ENCODE results near the gene BRIP1.
"Not testable (repeated sequence)": the region's sequence is repeated elsewhere in the genome, so short reads cannot be mapped to it uniquely, and the experiment has no call there.

Gene BRIP1

GRCh38 chr17:61831099-61831498 lies 32.2 kb downstream of the BRIP1 start:
- Histone ChIP-seq H3K36me3 (ENCODE audit: control insufficient read depth, insufficient read depth, low read length) (peaks cover 5% of the 10 kb centered on the region), H3K9me3 (ENCODE audit: control insufficient read depth, low read length) (peaks cover 4% of the 10 kb centered on the region), H3K4me3 (ENCODE audit: extremely low read depth, insufficient read depth, low read length, poor library complexity, severe bottlenecking) (no peak overlapping the region), H3K27ac (ENCODE audit: low read depth, low read length, severe bottlenecking) (no peak overlapping the region), H3K4me1 (ENCODE audit: control insufficient read depth, insufficient read depth, low read length, poor library complexity, severe bottlenecking) (peaks cover 6% of the 10 kb centered on the region)
- 100% methylated on average over 1 of the region's 1 CpG for WGBS, 2 experiments (ENCODE audit: insufficient coverage in 2 of 2)

DNA sequence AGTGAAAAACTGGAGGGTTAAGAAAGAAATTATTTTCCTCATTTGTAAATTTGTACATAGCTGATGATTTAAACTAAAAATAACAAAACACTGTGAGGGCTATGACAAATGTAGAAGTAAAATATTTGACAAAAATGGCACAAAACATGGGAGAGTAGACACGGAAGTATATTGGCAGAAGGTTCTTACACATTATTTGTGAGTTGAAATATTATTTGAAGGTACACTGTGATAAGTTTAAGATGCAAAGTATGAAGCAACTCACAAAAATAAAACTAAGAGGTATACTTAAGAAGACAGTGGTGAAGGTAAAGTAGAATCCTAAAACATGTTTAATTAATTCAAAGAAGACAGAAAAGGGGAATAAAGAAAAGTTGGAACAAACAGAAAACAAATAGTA lies 34.6 kb downstream of the BRIP1 start:
- WGBS, 2 experiments (ENCODE audit: insufficient coverage in 2 of 2): 100% methylated on average over 1 of the region's 1 CpG

DNA sequence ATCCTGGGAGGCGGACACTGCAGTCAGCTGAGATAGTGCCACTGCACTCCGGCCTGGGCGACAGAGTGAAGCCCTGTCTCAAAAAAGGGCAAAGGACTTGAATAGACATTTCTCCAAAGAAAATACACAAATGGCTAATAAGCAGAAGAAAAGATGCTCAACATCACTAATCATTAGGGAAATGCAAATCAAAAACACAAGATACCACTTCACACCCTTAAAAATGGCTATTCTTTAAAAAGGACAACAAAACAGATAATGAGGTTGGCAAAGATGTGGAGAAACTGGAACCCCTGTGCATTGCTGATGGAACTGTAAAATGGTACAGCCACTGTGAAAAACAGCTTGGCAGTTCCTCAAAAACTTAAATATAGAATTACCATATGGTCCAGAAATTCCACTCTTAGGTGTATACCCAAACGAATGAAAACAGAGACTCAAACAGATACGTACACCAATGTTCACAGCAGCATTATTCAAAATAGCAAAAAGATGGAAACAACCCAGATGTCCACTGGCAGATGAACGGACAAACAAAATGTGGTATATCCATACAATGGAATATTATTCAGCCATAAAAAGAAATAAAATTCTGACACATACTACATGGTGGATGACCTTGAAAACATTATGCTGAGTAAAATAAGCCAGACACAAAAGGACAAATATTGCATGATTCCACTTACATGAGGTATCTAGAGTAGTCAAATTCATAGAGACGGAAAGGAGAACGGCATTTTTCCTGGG lies 35.5 kb downstream of the BRIP1 start:
- Histone ChIP-seq H3K4me1 (ENCODE audit: control insufficient read depth, insufficient read depth, low read length, poor library complexity, severe bottlenecking) (no peaks in the 10 kb centered on the region), H3K4me3 (ENCODE audit: extremely low read depth, insufficient read depth, low read length, poor library complexity, severe bottlenecking) (no peak overlapping the region), H3K36me3 (ENCODE audit: control insufficient read depth, insufficient read depth, low read length) (peaks cover 6% of the 10 kb centered on the region), H3K27ac (ENCODE audit: low read depth, low read length, severe bottlenecking) (no peak overlapping the region), H3K9me3 (ENCODE audit: control insufficient read depth, low read length) (peaks cover 4% of the 10 kb centered on the region)
- 89 to 95% methylated on average over 5 to 7 of the region's 8 CpGs for WGBS, 2 experiments (ENCODE audit: insufficient coverage in 2 of 2)

More for the DNA sequence above, 34.6 kb downstream of the BRIP1 start:
- Histone ChIP-seq H3K27ac (ENCODE audit: low read depth, low read length, severe bottlenecking) (no peak overlapping the region), H3K4me1 (ENCODE audit: control insufficient read depth, insufficient read depth, low read length, poor library complexity, severe bottlenecking) (peaks cover 1% of the 10 kb centered on the region), H3K4me3 (ENCODE audit: extremely low read depth, insufficient read depth, low read length, poor library complexity, severe bottlenecking) (no peak overlapping the region), H3K9me3 (ENCODE audit: control insufficient read depth, low read length) (peaks cover 4% of the 10 kb centered on the region), H3K36me3 (ENCODE audit: control insufficient read depth, insufficient read depth, low read length) (peaks cover 5% of the 10 kb centered on the region)

DNA sequence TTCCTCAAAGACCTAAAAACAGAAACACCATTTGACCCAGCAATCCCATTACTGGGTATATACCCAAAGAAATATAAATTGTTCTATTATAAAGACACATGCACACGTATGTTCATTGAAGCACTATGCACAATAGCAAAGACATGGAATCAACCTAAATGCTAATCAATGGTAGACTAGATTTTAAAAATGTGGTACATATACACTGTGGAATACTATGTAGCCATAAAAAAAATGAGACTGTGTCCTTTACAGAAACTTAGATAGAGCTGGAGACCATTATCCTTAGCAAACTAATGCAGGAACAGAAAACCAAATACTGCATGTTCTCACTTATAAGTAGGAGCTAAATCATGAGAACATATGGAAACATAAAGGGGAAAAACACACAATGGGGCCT lies 36.5 kb downstream of the BRIP1 start:
- not testable (repeated sequence) for H3K27ac ChIP-seq (ENCODE audit: low read depth, low read length, severe bottlenecking); H3K36me3 ChIP-seq (ENCODE audit: control insufficient read depth, insufficient read depth, low read length); H3K4me1 ChIP-seq (ENCODE audit: control insufficient read depth, insufficient read depth, low read length, poor library complexity, severe bottlenecking); H3K4me3 ChIP-seq (ENCODE audit: extremely low read depth, insufficient read depth, low read length, poor library complexity, severe bottlenecking); H3K9me3 ChIP-seq (ENCODE audit: control insufficient read depth, low read length)
- WGBS, 2 experiments (ENCODE audit: insufficient coverage in 2 of 2): no CpG with 5 or more reads among the region's 1 CpG

DNA sequence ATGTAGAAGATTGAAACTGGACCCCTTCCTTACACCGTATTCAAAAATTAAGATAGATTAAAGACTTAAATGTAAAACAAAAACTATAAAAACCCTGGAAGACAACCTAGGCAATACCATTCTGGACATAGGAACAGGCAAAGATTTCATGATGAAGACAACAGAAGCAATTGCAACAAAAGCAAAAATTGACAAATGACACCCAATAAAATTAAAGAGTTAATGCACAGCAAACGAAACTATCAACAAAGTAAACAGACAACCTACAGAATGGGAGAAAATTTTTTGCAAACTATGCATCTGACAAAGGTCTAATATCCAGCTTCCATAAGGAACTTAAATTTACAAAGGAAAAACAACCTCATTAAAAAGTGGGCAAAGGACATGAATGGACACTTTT lies 37.1 kb downstream of the BRIP1 start:
- H3K9me3 ChIP-seq (ENCODE audit: control insufficient read depth, low read length); H3K4me1 ChIP-seq (ENCODE audit: control insufficient read depth, insufficient read depth, low read length, poor library complexity, severe bottlenecking); H3K27ac ChIP-seq (ENCODE audit: low read depth, low read length, severe bottlenecking); H3K4me3 ChIP-seq (ENCODE audit: extremely low read depth, insufficient read depth, low read length, poor library complexity, severe bottlenecking): not testable (repeated sequence)
- WGBS, 2 experiments (ENCODE audit: insufficient coverage in 2 of 2): 80 to 100% methylated on average over 1 of the region's 2 CpGs
- peaks cover 13% of the 10 kb centered on the region for H3K36me3 ChIP-seq (ENCODE audit: control insufficient read depth, insufficient read depth, low read length)

GRCh38 chr17:61825448-61826137 lies 37.7 kb downstream of the BRIP1 start:
- H3K4me1 ChIP-seq (ENCODE audit: control insufficient read depth, insufficient read depth, low read length, poor library complexity, severe bottlenecking): no peaks in the 10 kb centered on the region
- no peak overlapping the region for H3K4me3 ChIP-seq (ENCODE audit: extremely low read depth, insufficient read depth, low read length, poor library complexity, severe bottlenecking)
- peaks cover 13% of the 10 kb centered on the region for H3K36me3 ChIP-seq (ENCODE audit: control insufficient read depth, insufficient read depth, low read length)
- peaks cover 7% of the 10 kb centered on the region for H3K9me3 ChIP-seq (ENCODE audit: control insufficient read depth, low read length)
- WGBS, 2 experiments (ENCODE audit: insufficient coverage in 2 of 2): 85 to 100% methylated on average over 2 of the region's 2 CpGs
- no peak overlapping the region for H3K27ac ChIP-seq (ENCODE audit: low read depth, low read length, severe bottlenecking)

DNA sequence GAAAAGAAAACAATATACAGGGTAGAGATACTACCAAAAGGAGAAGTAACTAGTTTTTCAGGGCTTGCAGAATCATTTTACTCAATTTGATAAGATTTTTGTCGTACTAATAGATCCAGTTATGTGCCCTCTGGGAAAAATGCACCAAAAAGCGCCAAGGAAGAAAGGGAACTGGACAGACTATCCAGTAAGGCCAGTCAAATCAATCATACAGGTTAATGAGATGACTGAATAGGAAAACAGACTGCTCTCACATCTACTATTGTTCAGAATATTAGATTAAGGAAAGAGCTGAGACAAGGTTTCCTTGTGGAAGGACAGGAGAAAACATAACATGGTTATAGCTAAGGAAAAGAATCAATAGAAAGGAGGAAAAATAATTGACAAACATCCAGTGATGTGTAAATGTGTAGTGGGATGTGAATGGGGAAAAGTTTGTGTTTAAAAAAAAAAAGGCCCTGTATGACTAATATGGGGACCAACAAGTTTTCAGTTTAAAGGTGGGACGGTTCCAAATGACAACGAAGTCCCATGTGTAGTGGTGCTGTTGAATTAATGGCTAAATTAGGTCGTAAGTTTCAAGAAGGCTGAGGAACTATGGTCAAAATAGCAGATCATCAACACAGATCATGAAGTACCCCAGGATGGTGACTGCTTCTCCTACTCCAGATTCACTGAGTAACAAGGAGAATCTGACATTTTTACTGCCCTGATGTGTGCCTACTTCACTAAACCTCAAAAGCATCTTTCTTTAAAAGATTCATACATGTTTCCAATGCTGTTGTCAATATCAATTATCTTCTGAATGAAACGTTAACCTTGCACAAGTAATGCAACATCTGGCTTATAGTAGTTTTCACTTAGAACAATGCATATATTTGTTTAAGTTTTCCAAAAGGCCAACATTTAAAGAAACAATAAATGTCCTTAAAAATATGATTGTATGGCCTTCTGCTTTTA lies 40.7 kb downstream of the BRIP1 start:
- H3K36me3 ChIP-seq (ENCODE audit: control insufficient read depth, insufficient read depth, low read length): peaks cover 8% of the 10 kb centered on the region
- H3K4me3 ChIP-seq (ENCODE audit: extremely low read depth, insufficient read depth, low read length, poor library complexity, severe bottlenecking): no peak overlapping the region
- H3K27ac ChIP-seq (ENCODE audit: low read depth, low read length, severe bottlenecking): no peak overlapping the region
- peaks cover 3% of the 10 kb centered on the region for H3K9me3 ChIP-seq (ENCODE audit: control insufficient read depth, low read length)
- H3K4me1 ChIP-seq (ENCODE audit: control insufficient read depth, insufficient read depth, low read length, poor library complexity, severe bottlenecking): no peaks in the 10 kb centered on the region
- WGBS, 2 experiments (ENCODE audit: insufficient coverage in 2 of 2): 93 to 96% methylated on average over 3 to 4 of the region's 6 CpGs

DNA sequence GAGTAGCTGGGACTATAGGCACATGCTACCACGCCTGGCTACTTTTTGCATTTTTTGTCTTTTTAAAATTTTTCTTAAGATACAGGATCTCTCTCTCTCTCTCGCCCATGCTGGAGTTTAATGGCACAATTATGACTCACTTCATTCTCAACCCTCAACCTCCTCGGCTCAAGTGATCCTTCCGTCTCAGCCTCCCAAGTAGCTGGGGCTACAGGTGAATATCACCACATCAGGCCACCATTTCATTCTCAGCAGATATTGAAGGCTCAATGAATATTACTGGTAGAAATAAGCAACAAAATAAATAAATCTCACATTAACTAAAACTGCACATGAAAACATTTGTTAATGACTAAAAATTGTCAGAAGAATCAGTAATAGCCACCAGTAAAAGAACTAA lies 41.7 kb downstream of the BRIP1 start:
- Histone ChIP-seq H3K4me3 (ENCODE audit: extremely low read depth, insufficient read depth, low read length, poor library complexity, severe bottlenecking) (no peak overlapping the region), H3K9me3 (ENCODE audit: control insufficient read depth, low read length) (peaks cover 3% of the 10 kb centered on the region), H3K27ac (ENCODE audit: low read depth, low read length, severe bottlenecking) (no peak overlapping the region), H3K4me1 (ENCODE audit: control insufficient read depth, insufficient read depth, low read length, poor library complexity, severe bottlenecking) (no peaks in the 10 kb centered on the region), H3K36me3 (ENCODE audit: control insufficient read depth, insufficient read depth, low read length) (peaks cover 8% of the 10 kb centered on the region)
- 100% methylated on average over 2 to 3 of the region's 4 CpGs for WGBS, 2 experiments (ENCODE audit: insufficient coverage in 2 of 2)

- H3K27ac ChIP-seq (ENCODE audit: low read depth, low read length, severe bottlenecking); H3K4me3 ChIP-seq (ENCODE audit: extremely low read depth, insufficient read depth, low read length, poor library complexity, severe bottlenecking); H3K9me3 ChIP-seq (ENCODE audit: control insufficient read depth, low read length); H3K36me3 ChIP-seq (ENCODE audit: control insufficient read depth, insufficient read depth, low read length); H3K4me1 ChIP-seq (ENCODE audit: control insufficient read depth, insufficient read depth, low read length, poor library complexity, severe bottlenecking): not testable (repeated sequence)
- WGBS, 2 experiments (ENCODE audit: insufficient coverage in 2 of 2): 100% methylated on average over 1 of the region's 3 CpGs; no CpG with 5 or more reads in 1 of the 2 experiments
These were observed 44.1 kb downstream of the BRIP1 start for GRCh38 chr17:61819265-61819664.

GRCh38 chr17:61818225-61818624 lies 45.1 kb downstream of the BRIP1 start:
- H3K9me3 ChIP-seq (ENCODE audit: control insufficient read depth, low read length): peaks cover 3% of the 10 kb centered on the region
- peaks cover 8% of the 10 kb centered on the region for H3K36me3 ChIP-seq (ENCODE audit: control insufficient read depth, insufficient read depth, low read length)
- H3K27ac ChIP-seq (ENCODE audit: low read depth, low read length, severe bottlenecking): no peak overlapping the region
- no peak overlapping the region for H3K4me3 ChIP-seq (ENCODE audit: extremely low read depth, insufficient read depth, low read length, poor library complexity, severe bottlenecking)
- no peaks in the 10 kb centered on the region for H3K4me1 ChIP-seq (ENCODE audit: control insufficient read depth, insufficient read depth, low read length, poor library complexity, severe bottlenecking)

Data from mesodermal cell (in vitro differentiated cells).